Measurements from ENCODE around the gene TUSC2. TPM values are rescaled to one million over a fixed set of nuclear protein-coding genes. Genes with fewer than 3 reads are reported as not detected.

Gene TUSC2
- total and polyA plus RNA-seq, 2 donors (not counting 1 experiment from before 2014, with no cell fraction given), result 28.2 to 29.3 TPM

GRCh38 chr3:50373146-50374051, 45.4 kb upstream of the TUSC2 start:
- DNase-seq (no peak), ATAC-seq (ENCODE audit: low read depth) (no peak)
- no peak overlapping the region for H3K27ac Mint-ChIP-seq
- no peak overlapping the region for H3K4me3 ChIP-seq (ENCODE audit: control extremely low read depth in 1 of 5, extremely low read depth in 1 of 5, insufficient read depth in 1 of 5, low read depth in 2 of 5, low read length in 4 of 5)
- H2AFZ ChIP-seq (ENCODE audit: insufficient read depth, low read depth, low read length, poor library complexity, severe bottlenecking), result no peak overlapping the region
- no peaks in the 10 kb centered on the region for H4K20me1 ChIP-seq (ENCODE audit: control insufficient read depth, insufficient read depth, low read length, poor library complexity, severe bottlenecking)
- no peak for TF ChIP-seq CTCF (IDR thresholded peaks at IDR 0.05)
- no peak for TF ChIP-seq EZH2 (IDR thresholded peaks at IDR 0.05; ENCODE audit: borderline replicate concordance, insufficient read depth, low read depth, low read length, poor library complexity, severe bottlenecking)
- intact Hi-C loops (cut with micrococcal nuclease), result no loop called here
- no peaks in the 10 kb centered on the region for H3K9me3 Mint-ChIP-seq (ENCODE audit: insufficient read depth)
- H3K4me3 Mint-ChIP-seq, result no peak overlapping the region
- ChIA-PET CTCF (no interaction called here), POLR2A (no interaction called here)
- no peaks in the 10 kb centered on the region for H3K4me1 Mint-ChIP-seq
- H3K27ac ChIP-seq (ENCODE audit: low read length in 2 of 2), result no peak overlapping the region
- H3K36me3 ChIP-seq (replicated peaks in 1 of 2; ENCODE audit: control extremely low read depth in 1 of 2, control insufficient read depth in 1 of 2, extremely low read depth in 1 of 2, insufficient read depth in 2 of 2, low read length in 1 of 2), result no peaks in the 10 kb centered on the region
- WGBS (ENCODE audit: insufficient coverage), result 78% methylated on average over 11 of the region's 12 CpGs
- H3K4me1 ChIP-seq (ENCODE audit: control insufficient read depth in 2 of 2, insufficient read depth in 2 of 2, low read length in 2 of 2), result no peaks in the 10 kb centered on the region
- peaks cover 12% of the 10 kb centered on the region for H3K27me3 Mint-ChIP-seq
- no peaks in the 10 kb centered on the region for H3K79me2 ChIP-seq (ENCODE audit: control insufficient read depth, insufficient read depth, low read length)
- H3K27me3 ChIP-seq (replicated peaks in 1 of 4; ENCODE audit: control extremely low read depth in 1 of 4, control insufficient read depth in 3 of 4, insufficient read depth in 4 of 4, low read length in 3 of 4), result no peaks in the 10 kb centered on the region
- no peak overlapping the region for H3K4me2 ChIP-seq (replicated peaks; ENCODE audit: low read depth, low read length, poor library complexity, severe bottlenecking)
- no peaks in the 10 kb centered on the region for H3K9me3 ChIP-seq (ENCODE audit: control extremely low read depth in 1 of 3, control insufficient read depth in 2 of 3, insufficient read depth in 1 of 3, low read length in 2 of 3)
- H3K9ac ChIP-seq (ENCODE audit: low read length), result no peak overlapping the region

- H3K9ac ChIP-seq (ENCODE audit: low read length), result no peak overlapping the region
- no peak overlapping the region for H3K4me2 ChIP-seq (replicated peaks; ENCODE audit: low read depth, low read length, poor library complexity, severe bottlenecking)
- H3K4me3 Mint-ChIP-seq, result no peak overlapping the region
- no peaks in the 10 kb centered on the region for H3K9me3 ChIP-seq (ENCODE audit: control extremely low read depth in 1 of 3, control insufficient read depth in 2 of 3, insufficient read depth in 1 of 3, low read length in 2 of 3)
- no peak overlapping the region for H3K27ac ChIP-seq (ENCODE audit: low read length in 2 of 2)
- H4K20me1 ChIP-seq (ENCODE audit: control insufficient read depth, insufficient read depth, low read length, poor library complexity, severe bottlenecking), result no peaks in the 10 kb centered on the region
- 69% methylated on average over 8 of the region's 8 CpGs for WGBS (ENCODE audit: insufficient coverage)
- no peaks in the 10 kb centered on the region for H3K4me1 Mint-ChIP-seq
- no peaks in the 10 kb centered on the region for H3K27me3 ChIP-seq (replicated peaks in 1 of 4; ENCODE audit: control extremely low read depth in 1 of 4, control insufficient read depth in 3 of 4, insufficient read depth in 4 of 4, low read length in 3 of 4)
- no peak overlapping the region for H2AFZ ChIP-seq (ENCODE audit: insufficient read depth, low read depth, low read length, poor library complexity, severe bottlenecking)
- H3K27ac Mint-ChIP-seq, result no peak overlapping the region
- H3K4me1 ChIP-seq (ENCODE audit: control insufficient read depth in 2 of 2, insufficient read depth in 2 of 2, low read length in 2 of 2), result no peaks in the 10 kb centered on the region
- ATAC-seq (ENCODE audit: low read depth), result no peak
- no peak for DNase-seq
- H3K79me2 ChIP-seq (ENCODE audit: control insufficient read depth, insufficient read depth, low read length), result no peaks in the 10 kb centered on the region
- peaks cover 12% of the 10 kb centered on the region for H3K27me3 Mint-ChIP-seq
- H3K36me3 ChIP-seq (replicated peaks in 1 of 2; ENCODE audit: control extremely low read depth in 1 of 2, control insufficient read depth in 1 of 2, extremely low read depth in 1 of 2, insufficient read depth in 2 of 2, low read length in 1 of 2), result no peaks in the 10 kb centered on the region
- TF ChIP-seq CTCF (IDR thresholded peaks at IDR 0.05) (no peak), EZH2 (IDR thresholded peaks at IDR 0.05; ENCODE audit: borderline replicate concordance, insufficient read depth, low read depth, low read length, poor library complexity, severe bottlenecking) (no peak)
- H3K4me3 ChIP-seq (ENCODE audit: control extremely low read depth in 1 of 5, extremely low read depth in 1 of 5, insufficient read depth in 1 of 5, low read depth in 2 of 5, low read length in 4 of 5), result no peak overlapping the region
- intact Hi-C loops (cut with micrococcal nuclease), result no loop called here
- ChIA-PET POLR2A (no interaction called here), CTCF (no interaction called here)
- no peaks in the 10 kb centered on the region for H3K9me3 Mint-ChIP-seq (ENCODE audit: insufficient read depth)
Observed at GRCh38 chr3:50372349-50372748, 44.3 kb upstream of the TUSC2 start.
